ENCODE results near the gene SLC9A8.

SLC9A8 gene

GRCh38 chr20:49874696-49875095 is 62.1 kb downstream of the SLC9A8 start:
- no peak for DNase-seq (ENCODE audit: low read depth)

- DNase-seq (ENCODE audit: low read depth) = no peak
Observed at GRCh38 chr20:49877386-49877921, 64.8 kb downstream of the SLC9A8 start.

GRCh38 chr20:49878977-49879376 is 66.3 kb downstream of the SLC9A8 start:
- DNase-seq (ENCODE audit: low read depth) = no peak

GRCh38 chr20:49880177-49880576 is 67.5 kb downstream of the SLC9A8 start:
- DNase-seq (ENCODE audit: low read depth) = no peak

GRCh38 chr20:49880724-49881445 is 68.3 kb downstream of the SLC9A8 start:
- DNase-seq (ENCODE audit: low read depth) = no peak

GRCh38 chr20:49882171-49882970 is 69.7 kb downstream of the SLC9A8 start:
- no peak for DNase-seq (ENCODE audit: low read depth)

- no peak for DNase-seq (ENCODE audit: low read depth)
Observed at GRCh38 chr20:49883246-49883802, 70.7 kb downstream of the SLC9A8 start.

GRCh38 chr20:49885558-49886332 is 73.1 kb downstream of the SLC9A8 start:
- DNase-seq (ENCODE audit: low read depth) = no peak

GRCh38 chr20:49886571-49887213 is 74.1 kb downstream of the SLC9A8 start:
- no peak for DNase-seq (ENCODE audit: low read depth)

- no peak for DNase-seq (ENCODE audit: low read depth)
Observed at GRCh38 chr20:49887251-49888211, 74.9 kb downstream of the SLC9A8 start.

GRCh38 chr20:49888212-49889000 is 75.8 kb downstream of the SLC9A8 start:
- DNase-seq (ENCODE audit: low read depth) = no peak

GRCh38 chr20:49889001-49889934 is 76.6 kb downstream of the SLC9A8 start:
- DNase-seq (ENCODE audit: low read depth) = no peak

GRCh38 chr20:49889935-49890333 is 77.3 kb downstream of the SLC9A8 start:
- no peak for DNase-seq (ENCODE audit: low read depth)

- no peak for DNase-seq (ENCODE audit: low read depth)
Observed at GRCh38 chr20:49890471-49891361, 78.1 kb downstream of the SLC9A8 start.

- DNase-seq (ENCODE audit: low read depth) = no peak
Observed at GRCh38 chr20:49891476-49892110, 79.0 kb downstream of the SLC9A8 start.

GRCh38 chr20:49892260-49892659 is 79.6 kb downstream of the SLC9A8 start:
- DNase-seq (ENCODE audit: low read depth) = no peak

GRCh38 chr20:49892817-49893216 is 80.2 kb downstream of the SLC9A8 start:
- no peak for DNase-seq (ENCODE audit: low read depth)

Data from GM04503 (cell line).